ENCODE results near the gene PELI2. TPM values are rescaled to one million over a fixed set of nuclear protein-coding genes. Genes with fewer than 3 reads are reported as not detected.

The PELI2 gene
- polyA plus RNA-seq, 1 donor (not counting 4 experiments of a cell fraction or from before 2014, with no cell fraction given), result not detected

DNA sequence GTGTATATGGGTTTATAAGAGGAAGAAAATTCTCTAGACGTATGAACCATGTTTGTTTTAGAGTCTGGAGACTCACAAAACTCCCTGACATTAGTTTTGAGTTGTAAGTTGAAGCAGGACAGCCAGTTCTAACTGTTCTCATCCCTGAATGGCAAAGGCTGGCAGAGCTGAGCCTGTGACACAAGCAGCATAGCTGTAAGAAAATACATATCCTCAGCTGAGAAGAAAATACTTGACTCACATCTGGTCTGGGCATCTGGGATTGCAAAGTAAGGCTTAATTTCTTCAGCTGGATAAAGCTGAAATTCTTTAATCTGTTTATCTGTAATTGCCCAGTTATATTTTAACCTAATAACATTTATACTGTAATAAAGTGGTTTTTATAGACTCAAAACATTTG, 156.3 kb downstream of the PELI2 start:
- Histone ChIP-seq H3K4me2 (ENCODE audit: control insufficient read depth, extremely low read depth, insufficient read depth, low read depth, low read length) (no peak overlapping the region), H4K20me1 (ENCODE audit: control insufficient read depth, extremely low read depth, insufficient read depth, low read length) (no peaks in the 10 kb centered on the region)

DNA sequence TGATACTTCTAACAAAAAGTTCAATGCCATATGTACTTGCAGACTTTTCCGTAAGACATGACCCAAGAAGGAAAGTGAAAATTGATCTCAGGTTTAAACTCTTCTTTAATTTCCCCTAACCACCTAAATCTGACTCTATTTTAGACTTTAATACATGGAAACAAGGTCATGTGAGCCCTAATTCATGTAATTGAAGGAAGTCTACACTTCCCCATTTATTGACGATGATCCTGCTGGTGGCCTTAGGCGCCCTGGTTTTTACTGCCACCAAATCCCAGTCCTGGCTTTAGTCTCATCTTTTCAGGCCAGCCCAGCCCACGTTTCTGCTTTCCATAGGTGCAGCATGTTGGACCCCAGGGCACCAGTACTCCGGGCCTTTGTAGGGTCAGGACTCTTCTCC, 157.9 kb downstream of the PELI2 start:
- Histone ChIP-seq H3K9me1 (ENCODE audit: control insufficient read depth, extremely low read depth, insufficient read depth, low read length) (no peaks in the 10 kb centered on the region), H4K20me1 (ENCODE audit: control insufficient read depth, extremely low read depth, insufficient read depth, low read length) (no peaks in the 10 kb centered on the region), H3K36me3 (ENCODE audit: control insufficient read depth in 2 of 2, extremely low read depth in 1 of 2, insufficient read depth in 2 of 2, low read length in 2 of 2) (no peaks in the 10 kb centered on the region), H3K9me3 (ENCODE audit: control insufficient read depth, low read depth, low read length) (no peaks in the 10 kb centered on the region), H3K4me3 (ENCODE audit: control insufficient read depth in 2 of 3, extremely low read depth in 1 of 3, insufficient read depth in 2 of 3, low read depth in 1 of 3, low read length in 3 of 3) (no peak overlapping the region), H3K9ac (ENCODE audit: control insufficient read depth, extremely low read depth, insufficient read depth, low read length) (no peak overlapping the region), H3K27me3 (ENCODE audit: control insufficient read depth, extremely low read depth, insufficient read depth, low read length) (no peaks in the 10 kb centered on the region), H3K4me2 (ENCODE audit: control insufficient read depth, extremely low read depth, insufficient read depth, low read depth, low read length) (no peak overlapping the region), H3K4me1 (ENCODE audit: control insufficient read depth, extremely low read depth, insufficient read depth, low read length) (no peaks in the 10 kb centered on the region), H3K27ac (ENCODE audit: control insufficient read depth, insufficient read depth, low read length) (no peak overlapping the region), H2AFZ (ENCODE audit: control insufficient read depth, low read length) (no peak overlapping the region), H3K79me2 (ENCODE audit: control insufficient read depth, insufficient read depth, low read length) (no peaks in the 10 kb centered on the region)
- DNase-seq (ENCODE audit: low read depth, low spot score), result no peak
- dilution Hi-C loops (cut with MboI; ENCODE audit: extremely low pct_ligation_motif_present, low sequenced_read_pairs), result no loop called here
- FAIRE-seq, result no peak
- TF ChIP-seq EZH2 (IDR thresholded peaks at IDR 0.05; ENCODE audit: low read length), result no peak
- TF ChIP-seq, protein P1, sequence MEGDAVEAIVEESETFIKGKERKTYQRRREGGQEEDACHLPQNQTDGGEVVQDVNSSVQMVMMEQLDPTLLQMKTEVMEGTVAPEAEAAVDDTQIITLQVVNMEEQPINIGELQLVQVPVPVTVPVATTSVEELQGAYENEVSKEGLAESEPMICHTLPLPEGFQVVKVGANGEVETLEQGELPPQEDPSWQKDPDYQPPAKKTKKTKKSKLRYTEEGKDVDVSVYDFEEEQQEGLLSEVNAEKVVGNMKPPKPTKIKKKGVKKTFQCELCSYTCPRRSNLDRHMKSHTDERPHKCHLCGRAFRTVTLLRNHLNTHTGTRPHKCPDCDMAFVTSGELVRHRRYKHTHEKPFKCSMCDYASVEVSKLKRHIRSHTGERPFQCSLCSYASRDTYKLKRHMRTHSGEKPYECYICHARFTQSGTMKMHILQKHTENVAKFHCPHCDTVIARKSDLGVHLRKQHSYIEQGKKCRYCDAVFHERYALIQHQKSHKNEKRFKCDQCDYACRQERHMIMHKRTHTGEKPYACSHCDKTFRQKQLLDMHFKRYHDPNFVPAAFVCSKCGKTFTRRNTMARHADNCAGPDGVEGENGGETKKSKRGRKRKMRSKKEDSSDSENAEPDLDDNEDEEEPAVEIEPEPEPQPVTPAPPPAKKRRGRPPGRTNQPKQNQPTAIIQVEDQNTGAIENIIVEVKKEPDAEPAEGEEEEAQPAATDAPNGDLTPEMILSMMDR (optimal IDR thresholded peaks at IDR 0.05 in 1 of 3, IDR thresholded peaks at IDR 0.05 in 1 of 3, conservative IDR thresholded peaks at IDR 0.05 in 1 of 3; ENCODE audit: extremely low read depth in 1 of 3, insufficient read depth in 2 of 3, low read length in 3 of 3), result no peak

More for the DNA sequence above, 156.3 kb downstream of the PELI2 start:
- H3K36me3 ChIP-seq (ENCODE audit: control insufficient read depth in 2 of 2, extremely low read depth in 1 of 2, insufficient read depth in 2 of 2, low read length in 2 of 2), result no peaks in the 10 kb centered on the region
- H3K79me2 ChIP-seq (ENCODE audit: control insufficient read depth, insufficient read depth, low read length), result no peaks in the 10 kb centered on the region
- TF ChIP-seq EZH2 (IDR thresholded peaks at IDR 0.05; ENCODE audit: low read length), result no peak
- TF ChIP-seq, protein P1 (optimal IDR thresholded peaks at IDR 0.05 in 1 of 3, IDR thresholded peaks at IDR 0.05 in 1 of 3, conservative IDR thresholded peaks at IDR 0.05 in 1 of 3; ENCODE audit: extremely low read depth in 1 of 3, insufficient read depth in 2 of 3, low read length in 3 of 3), result no peak
- no peaks in the 10 kb centered on the region for H3K4me1 ChIP-seq (ENCODE audit: control insufficient read depth, extremely low read depth, insufficient read depth, low read length)
- no peak for DNase-seq (ENCODE audit: low read depth, low spot score)
- no peak overlapping the region for H3K4me3 ChIP-seq (ENCODE audit: control insufficient read depth in 2 of 3, extremely low read depth in 1 of 3, insufficient read depth in 2 of 3, low read depth in 1 of 3, low read length in 3 of 3)
- no peaks in the 10 kb centered on the region for H3K27me3 ChIP-seq (ENCODE audit: control insufficient read depth, extremely low read depth, insufficient read depth, low read length)
- no peaks in the 10 kb centered on the region for H3K9me3 ChIP-seq (ENCODE audit: control insufficient read depth, low read depth, low read length)
- FAIRE-seq, result no peak
- no peak overlapping the region for H3K9ac ChIP-seq (ENCODE audit: control insufficient read depth, extremely low read depth, insufficient read depth, low read length)
- no peak overlapping the region for H2AFZ ChIP-seq (ENCODE audit: control insufficient read depth, low read length)
- dilution Hi-C loops (cut with MboI; ENCODE audit: extremely low pct_ligation_motif_present, low sequenced_read_pairs), result no loop called here
- H3K9me1 ChIP-seq (ENCODE audit: control insufficient read depth, extremely low read depth, insufficient read depth, low read length), result no peaks in the 10 kb centered on the region
- H3K27ac ChIP-seq (ENCODE audit: control insufficient read depth, insufficient read depth, low read length), result no peak overlapping the region

Data from keratinocyte (primary cell).